Choroid plexus epithelial cell (primary cell): ENCODE results near the gene ILRUN.
"Not testable (repeated sequence)": the region's sequence is repeated elsewhere in the genome, so short reads cannot be mapped to it uniquely, and the experiment has no call there.

ENCODE experiments used
- DNase-seq: peaks from one replicate; pipeline ENCODE4 v3.0.0-alpha.2; 2010; ENCODE audit warnings: low read depth
- H3K4me3 ChIP-seq: 2 replicates; pipeline ENCODE4 v1.5.1; 2011; ENCODE audit warnings: low read depth, mild to moderate bottlenecking, control low read depth, low read length, moderate library complexity
- TF ChIP-seq, protein P1 (sequence below): conservative IDR thresholded peaks from 2 replicates; pipeline ENCODE4 v1.5.1; 2011; ENCODE audit warnings: low read depth, mild to moderate bottlenecking, control low read depth, inconsistent platforms, low read length, moderate library complexity

The ILRUN gene

DNA sequence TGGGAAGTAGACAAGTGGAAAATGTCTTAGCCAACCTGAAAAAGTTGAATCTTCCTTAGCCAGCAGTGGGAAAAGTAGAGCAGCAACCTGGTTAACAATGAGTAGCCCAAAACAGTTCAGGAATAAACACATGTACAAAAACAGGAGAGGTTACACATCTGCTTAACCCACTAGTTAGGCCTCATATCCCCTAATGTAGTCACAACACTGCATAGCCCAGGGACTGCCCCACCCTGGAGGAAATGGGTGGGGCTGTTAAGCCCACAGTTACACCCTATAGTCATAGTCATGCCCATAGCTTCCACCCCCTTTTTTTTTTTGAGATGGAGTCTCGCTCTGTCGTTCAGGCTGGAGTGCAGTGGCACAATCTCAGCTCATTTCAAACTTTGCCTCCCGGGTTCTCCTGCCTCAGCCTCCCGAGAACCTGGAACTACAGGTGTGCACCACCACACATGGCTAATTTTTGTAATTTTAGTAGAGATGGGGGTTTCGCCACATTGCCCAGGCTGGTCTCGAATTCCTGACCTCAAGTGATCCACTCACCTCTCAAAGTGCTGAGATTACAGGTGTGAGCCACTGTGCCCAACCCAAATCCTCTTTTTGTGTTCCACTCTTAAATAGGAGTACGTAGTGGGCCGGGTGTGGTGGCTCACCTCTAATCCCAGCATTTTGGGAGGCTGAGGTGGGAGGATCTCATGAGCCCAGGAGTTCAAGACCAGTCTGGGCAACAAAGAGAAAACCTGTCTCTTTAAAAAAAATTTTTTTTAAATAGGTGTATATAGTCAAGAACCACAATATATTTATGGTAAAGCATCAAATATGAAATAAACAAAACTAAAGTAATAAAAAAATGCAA is 24.5 kb downstream of the ILRUN start:
- TF ChIP-seq, protein P1, sequence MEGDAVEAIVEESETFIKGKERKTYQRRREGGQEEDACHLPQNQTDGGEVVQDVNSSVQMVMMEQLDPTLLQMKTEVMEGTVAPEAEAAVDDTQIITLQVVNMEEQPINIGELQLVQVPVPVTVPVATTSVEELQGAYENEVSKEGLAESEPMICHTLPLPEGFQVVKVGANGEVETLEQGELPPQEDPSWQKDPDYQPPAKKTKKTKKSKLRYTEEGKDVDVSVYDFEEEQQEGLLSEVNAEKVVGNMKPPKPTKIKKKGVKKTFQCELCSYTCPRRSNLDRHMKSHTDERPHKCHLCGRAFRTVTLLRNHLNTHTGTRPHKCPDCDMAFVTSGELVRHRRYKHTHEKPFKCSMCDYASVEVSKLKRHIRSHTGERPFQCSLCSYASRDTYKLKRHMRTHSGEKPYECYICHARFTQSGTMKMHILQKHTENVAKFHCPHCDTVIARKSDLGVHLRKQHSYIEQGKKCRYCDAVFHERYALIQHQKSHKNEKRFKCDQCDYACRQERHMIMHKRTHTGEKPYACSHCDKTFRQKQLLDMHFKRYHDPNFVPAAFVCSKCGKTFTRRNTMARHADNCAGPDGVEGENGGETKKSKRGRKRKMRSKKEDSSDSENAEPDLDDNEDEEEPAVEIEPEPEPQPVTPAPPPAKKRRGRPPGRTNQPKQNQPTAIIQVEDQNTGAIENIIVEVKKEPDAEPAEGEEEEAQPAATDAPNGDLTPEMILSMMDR = no peak
- no peak overlapping the region for H3K4me3 ChIP-seq
- DNase-seq = peak; percentile 33

GRCh38 chr6:34671367-34671766 is 25.2 kb downstream of the ILRUN start:
- TF ChIP-seq, protein P1 = no peak
- DNase-seq = peak; percentile 31
- no peak overlapping the region for H3K4me3 ChIP-seq

GRCh38 chr6:34668799-34669198 is 27.8 kb downstream of the ILRUN start:
- not testable (repeated sequence) for H3K4me3 ChIP-seq, DNase-seq

DNA sequence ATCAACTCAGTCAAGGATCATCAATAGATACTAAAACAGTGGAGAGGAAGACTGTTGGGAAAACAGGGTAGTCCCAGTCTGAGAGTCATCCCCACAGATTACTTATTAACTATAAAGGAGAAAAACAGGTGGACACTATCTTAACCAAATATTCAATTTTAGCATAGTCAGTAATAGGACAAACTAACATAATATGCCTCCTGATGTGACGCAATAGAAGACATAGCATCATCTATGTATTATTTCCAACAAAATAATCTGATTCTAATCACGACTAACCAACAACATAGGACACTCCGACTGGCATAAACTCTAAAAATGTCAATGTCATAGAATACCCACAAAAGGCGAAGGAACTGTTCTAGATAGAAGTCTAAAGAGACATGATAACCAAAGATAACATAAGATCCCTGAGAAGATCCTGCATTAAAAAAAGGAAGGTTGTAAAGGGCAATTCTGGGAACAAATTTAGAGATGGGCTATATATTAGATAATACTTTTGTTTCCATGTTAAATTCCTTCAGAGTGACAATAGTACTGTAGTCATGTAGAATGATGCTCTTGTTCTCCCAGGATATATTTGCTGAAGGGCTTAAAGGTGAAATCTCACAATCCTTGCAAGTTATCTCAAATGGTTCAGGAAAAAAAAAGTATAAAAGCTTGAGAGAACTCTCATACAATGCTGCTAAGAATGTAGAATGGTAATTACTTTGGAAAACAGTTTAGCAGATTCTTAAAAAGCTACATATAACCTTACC is 28.9 kb downstream of the ILRUN start:
- no peak overlapping the region for H3K4me3 ChIP-seq
- TF ChIP-seq, protein P1 = no peak
- DNase-seq = no peak

DNA sequence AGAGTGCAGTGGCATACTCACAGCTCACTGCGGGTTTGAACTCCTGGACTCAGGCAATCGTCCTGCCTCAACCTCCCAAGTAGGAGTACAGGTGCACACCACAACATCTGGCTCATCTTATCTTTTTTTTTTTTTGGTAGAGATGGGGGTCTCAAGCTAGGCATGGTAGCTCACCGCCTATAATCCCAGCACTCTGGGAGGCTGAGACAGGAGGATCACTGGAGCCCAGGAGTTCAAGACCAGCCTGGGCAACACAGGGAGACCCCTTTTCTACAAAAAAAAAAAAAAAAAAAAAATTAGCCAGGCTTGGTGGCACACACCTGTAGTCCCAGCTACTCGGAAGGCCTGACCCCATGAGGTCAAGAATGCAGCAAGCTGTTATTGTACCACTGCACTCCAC is 31.5 kb downstream of the ILRUN start:
- DNase-seq = no peak
- no peak overlapping the region for H3K4me3 ChIP-seq
- TF ChIP-seq, protein P1 = no peak

DNA sequence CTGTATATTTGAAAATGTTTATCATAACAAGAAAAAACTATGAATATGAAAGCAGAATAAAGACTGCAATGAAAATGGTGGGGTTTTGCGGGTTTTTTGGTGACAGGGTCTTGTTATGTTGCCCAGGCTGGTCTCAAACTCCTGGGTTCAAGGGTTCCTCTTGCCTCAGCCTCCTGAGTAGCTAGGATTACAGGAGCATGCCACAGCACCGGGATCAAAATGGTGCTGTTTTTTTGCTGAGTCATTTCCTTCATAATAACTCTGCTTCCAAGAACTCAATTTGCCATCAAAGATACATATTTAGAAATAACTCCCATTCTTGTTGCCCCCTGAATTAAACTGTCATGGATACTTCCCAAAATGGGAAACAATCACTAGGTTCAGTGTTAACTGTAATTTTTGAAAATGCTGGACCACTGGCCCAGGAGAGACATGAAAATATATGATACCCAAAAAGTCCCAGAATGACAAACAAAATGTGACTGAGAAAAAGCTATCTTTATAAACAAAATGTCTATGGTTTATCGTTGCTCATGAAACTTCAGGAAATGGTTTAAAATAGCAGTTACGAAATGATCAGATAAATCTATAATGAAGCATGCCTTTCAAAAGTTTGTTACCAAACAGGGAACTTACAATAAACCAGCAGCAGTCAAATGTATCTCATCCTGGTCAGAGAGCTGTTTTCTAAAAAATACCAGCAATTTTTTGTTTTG is 32.2 kb downstream of the ILRUN start:
- no peak overlapping the region for H3K4me3 ChIP-seq
- DNase-seq = peak; percentile 64
- TF ChIP-seq, protein P1 = no peak

- TF ChIP-seq, protein P1 = no peak
- DNase-seq = peak; percentile 28
- H3K4me3 ChIP-seq = no peak overlapping the region
These were observed 32.7 kb downstream of the ILRUN start for GRCh38 chr6:34663831-34664255.
